Keratinocyte (primary cell): ENCODE measurements around the gene CHIT1. TPM values are rescaled to one million over a fixed set of nuclear protein-coding genes. Genes with fewer than 3 reads are reported as not detected.

Source experiments
- DNase-seq: peaks from one replicate; pipeline ENCODE4 v3.0.0-alpha.2; 2011; ENCODE audit warnings: low read depth, missing footprints, low spot score
- FAIRE-seq: peaks from 2 replicates; lab custom pipeline; 2011; peaks lifted over from hg19 to GRCh38; lab: Jason Lieb, UNC
- H2AFZ ChIP-seq: 2 replicates; pipeline ENCODE4 v1.6.0; 2012; ENCODE audit warnings: low read length, control low read depth, inconsistent platforms; ENCODE audit not compliant: control insufficient read depth
- H3K27ac ChIP-seq: 2 replicates; pipeline ENCODE4 v1.5.1; 2011; ENCODE audit warnings: low read length; ENCODE audit not compliant: control insufficient read depth, insufficient read depth
- H3K27me3 ChIP-seq: 3 replicates; pipeline ENCODE4 v1.6.0; 2011; ENCODE audit warnings: low read length; ENCODE audit not compliant: control insufficient read depth, insufficient read depth; ENCODE audit errors: extremely low read depth
- H3K36me3 ChIP-seq, 2 experiments: 2 replicates in 1 of 2; 3 replicates in 1 of 2; pipeline ENCODE4 v1.5.1; 2011; ENCODE audit warnings: low read length in 2 of 2, mild to moderate bottlenecking in 1 of 2; ENCODE audit not compliant: control insufficient read depth in 2 of 2, insufficient read depth in 2 of 2; ENCODE audit errors: extremely low read depth in 1 of 2
- H3K4me1 ChIP-seq: 3 replicates; pipeline ENCODE4 v1.5.1; 2011; ENCODE audit warnings: low read length; ENCODE audit not compliant: control insufficient read depth, insufficient read depth; ENCODE audit errors: extremely low read depth
- H3K4me2 ChIP-seq: 3 replicates; pipeline ENCODE4 v1.6.0; 2011; ENCODE audit warnings: low read depth, low read length; ENCODE audit not compliant: control insufficient read depth, insufficient read depth; ENCODE audit errors: extremely low read depth
- H3K4me3 ChIP-seq, 3 experiments: fragments of 200-600 bp in 1 of 3; sonication (generic) in 1 of 3; 2 replicates in 2 of 3; 3 replicates in 1 of 3; pipeline ENCODE4 v1.5.1; 2011 to 2016; ENCODE audit warnings: low read length in 3 of 3, mild to moderate bottlenecking in 3 of 3, control low read depth in 2 of 3, inconsistent platforms in 1 of 3, low read depth in 1 of 3, mixed read lengths in 1 of 3, mixed run types in 1 of 3, moderate library complexity in 1 of 3; ENCODE audit not compliant: control insufficient read depth in 2 of 3, insufficient read depth in 2 of 3; ENCODE audit errors: extremely low read depth in 1 of 3
- H3K79me2 ChIP-seq: 2 replicates; pipeline ENCODE4 v1.6.0; 2012; ENCODE audit warnings: low read length; ENCODE audit not compliant: control insufficient read depth, insufficient read depth
- H3K9ac ChIP-seq: 3 replicates; pipeline ENCODE4 v1.6.0; 2011; ENCODE audit warnings: low read length; ENCODE audit not compliant: control insufficient read depth, insufficient read depth; ENCODE audit errors: extremely low read depth
- H3K9me1 ChIP-seq: 3 replicates; pipeline ENCODE4 v1.6.0; 2011; ENCODE audit warnings: low read length; ENCODE audit not compliant: control insufficient read depth, insufficient read depth; ENCODE audit errors: extremely low read depth
- H3K9me3 ChIP-seq: 2 replicates; pipeline ENCODE4 v1.5.1; 2012; ENCODE audit warnings: low read depth, low read length; ENCODE audit not compliant: control insufficient read depth
- H4K20me1 ChIP-seq: 3 replicates; pipeline ENCODE4 v1.6.0; 2011; ENCODE audit warnings: low read length; ENCODE audit not compliant: control insufficient read depth, insufficient read depth; ENCODE audit errors: extremely low read depth
- CTCF ChIP-seq, 3 experiments: IDR thresholded peaks in 1 of 3; conservative IDR thresholded peaks in 1 of 3; optimal IDR thresholded peaks in 1 of 3; 2 replicates in 2 of 3; 3 replicates in 1 of 3; pipeline versions ENCODE3 to v1.5.1; 2011; ENCODE audit warnings: low read length in 3 of 3, mild to moderate bottlenecking in 3 of 3, moderate library complexity in 2 of 3, control low read depth in 1 of 3, inconsistent platforms in 1 of 3; ENCODE audit not compliant: insufficient read depth in 2 of 3; ENCODE audit errors: extremely low read depth in 1 of 3
- EZH2 ChIP-seq: IDR thresholded peaks from one replicate; pipeline ENCODE4 v1.6.1; 2012; ENCODE audit warnings: inconsistent platforms, mild to moderate bottlenecking, low read length, moderate library complexity
- dilution Hi-C: fragments of 300-500 bp; cut with MboI; formaldehyde crosslinking; loops from one replicate; pipeline ENCODE4 v1.7.0; 2020; ENCODE audit warnings: low sequenced_read_pairs; ENCODE audit not compliant: extremely low pct_ligation_motif_present
- polyA plus RNA-seq, 5 experiments: library from polyadenylated mRNA; depleted of rRNA in 3 of 5; stranded (reverse) in 3 of 5; stranded (forward) in 1 of 5; unstranded in 1 of 5; fragments of >200 nt; gene quantifications; 1 replicate in 1 of 5; 2 replicates in 3 of 5; 3 replicates in 1 of 5; pipeline versions ENCODE4 v1.2.1 to v1.2.3, GENCODE V29; 2011 to 2012; ENCODE audit warnings: missing spikeins in 2 of 5, low read depth in 1 of 5, low replicate concordance in 1 of 5

The CHIT1 gene
- polyA plus RNA-seq, 1 donor (not counting 4 experiments of a cell fraction or from before 2014, with no cell fraction given) = not detected

GRCh38 chr1:203168991-203169390, 60.5 kb downstream of the CHIT1 start:
- H3K27ac ChIP-seq = no peak overlapping the region
- H2AFZ ChIP-seq = no peak overlapping the region
- H3K4me3 ChIP-seq = no peak overlapping the region
- H3K36me3 ChIP-seq = no peaks in the 10 kb centered on the region
- no peaks in the 10 kb centered on the region for H3K4me1 ChIP-seq
- H3K79me2 ChIP-seq = no peaks in the 10 kb centered on the region
- no peak overlapping the region for H3K4me2 ChIP-seq
- FAIRE-seq (no peak), DNase-seq (no peak)
- H3K9me3 ChIP-seq = no peaks in the 10 kb centered on the region
- H4K20me1 ChIP-seq = no peaks in the 10 kb centered on the region
- TF ChIP-seq EZH2 = no peak
- TF ChIP-seq CTCF (optimal IDR thresholded peaks at IDR 0.05 in 1 of 3, IDR thresholded peaks at IDR 0.05 in 1 of 3, conservative IDR thresholded peaks at IDR 0.05 in 1 of 3; ENCODE audit: extremely low read depth in 1 of 3, insufficient read depth in 2 of 3, low read length in 3 of 3) = no peak
- dilution Hi-C loops = no loop called here
- H3K9me1 ChIP-seq = no peaks in the 10 kb centered on the region
- no peak overlapping the region for H3K9ac ChIP-seq
- H3K27me3 ChIP-seq = peaks cover 4% of the 10 kb centered on the region

GRCh38 chr1:203168256-203168786, 61.2 kb downstream of the CHIT1 start:
- H3K4me1 ChIP-seq = no peaks in the 10 kb centered on the region
- no peak overlapping the region for H3K4me2 ChIP-seq
- dilution Hi-C loops = no loop called here
- no peaks in the 10 kb centered on the region for H4K20me1 ChIP-seq
- H3K9ac ChIP-seq = no peak overlapping the region
- no peaks in the 10 kb centered on the region for H3K9me1 ChIP-seq
- H2AFZ ChIP-seq = no peak overlapping the region
- peaks cover 11% of the 10 kb centered on the region for H3K27me3 ChIP-seq
- no peaks in the 10 kb centered on the region for H3K9me3 ChIP-seq
- no peaks in the 10 kb centered on the region for H3K79me2 ChIP-seq
- no peak for FAIRE-seq
- no peak for TF ChIP-seq EZH2
- no peak for TF ChIP-seq CTCF (optimal IDR thresholded peaks at IDR 0.05 in 1 of 3, IDR thresholded peaks at IDR 0.05 in 1 of 3, conservative IDR thresholded peaks at IDR 0.05 in 1 of 3; ENCODE audit: extremely low read depth in 1 of 3, insufficient read depth in 2 of 3, low read length in 3 of 3)
- no peak overlapping the region for H3K27ac ChIP-seq
- H3K36me3 ChIP-seq = no peaks in the 10 kb centered on the region
- H3K4me3 ChIP-seq = no peak overlapping the region
- no peak for DNase-seq
